OCI-LY7 (cell line): ENCODE measurements around the gene NBEAL2. TPM values are rescaled to one million over a fixed set of nuclear protein-coding genes. Genes with fewer than 3 reads are reported as not detected.

Source experiments
- BruUV-seq: library from RNA; stranded (reverse); fragments of 400-500 nt; replicated peaks from 2 replicates; lab custom pipeline; 2021; lab: Mats Ljungman, UMichigan
- CTCF ChIA-PET: fragments of 300-600 bp; sonication (Branson Sonifier 250); formaldehyde crosslinking; loops from one replicate; lab custom pipeline; 2022; ENCODE audit warnings: antibody characterized with exemption; ENCODE audit not compliant: unreplicated experiment; lab: Charles Lee
- POLR2A ChIA-PET: fragments of 300-600 bp; sonication (Branson Sonifier 250); formaldehyde crosslinking; loops from one replicate; lab custom pipeline; 2022; ENCODE audit warnings: antibody characterized with exemption; lab: Charles Lee
- DNase-seq: peaks from one replicate; pipeline ENCODE4 v3.0.0-alpha.2; 2015; ENCODE audit warnings: low spot score
- H2AFZ ChIP-seq: fragments of 200-600 bp; sonication (generic), shearing (Covaris generic); 2 replicates; pipeline ENCODE4 v1.6.1; 2014; ENCODE audit warnings: mild to moderate bottlenecking, antibody characterized with exemption, low read length, moderate library complexity
- H3K27ac ChIP-seq: fragments of 200-600 bp; sonication (generic); 2 replicates; pipeline ENCODE4 v1.5.1; 2014; ENCODE audit warnings: mixed run types, low read depth, mild to moderate bottlenecking, moderate library complexity, low read length, inconsistent platforms; ENCODE audit not compliant: poor library complexity, severe bottlenecking
- H3K36me3 ChIP-seq: fragments of 200-600 bp; sonication (generic); 2 replicates; pipeline ENCODE4 v1.6.1; 2014; ENCODE audit warnings: mild to moderate bottlenecking, antibody characterized with exemption, low read length, moderate library complexity, mixed read lengths; ENCODE audit not compliant: insufficient read depth
- H3K4me1 ChIP-seq: fragments of 200-600 bp; sonication (generic); 2 replicates; pipeline ENCODE4 v1.5.1; 2014; ENCODE audit warnings: mild to moderate bottlenecking, low read length; ENCODE audit not compliant: insufficient read depth, poor library complexity, severe bottlenecking
- H3K4me2 ChIP-seq: fragments of 200-600 bp; sonication (generic); 2 replicates; pipeline ENCODE4 v1.6.1; 2014; ENCODE audit warnings: mild to moderate bottlenecking, low read length
- H3K4me3 ChIP-seq: fragments of 200-600 bp; sonication (generic); 2 replicates; pipeline ENCODE4 v1.5.1; 2014; ENCODE audit warnings: mild to moderate bottlenecking, low read depth, low read length; ENCODE audit not compliant: poor library complexity, severe bottlenecking
- H3K79me2 ChIP-seq: fragments of 200-600 bp; sonication (generic); 2 replicates; pipeline ENCODE4 v1.6.1; 2016; ENCODE audit warnings: low read depth, mild to moderate bottlenecking, low read length, moderate library complexity, mixed read lengths; ENCODE audit not compliant: insufficient read depth
- H3K9me2 ChIP-seq: fragments of 200-600 bp; sonication (generic); 2 replicates; pipeline ENCODE4 v1.6.1; 2016; ENCODE audit warnings: mild to moderate bottlenecking, low read length, mixed read lengths; ENCODE audit not compliant: insufficient read depth
- H3K9me3 ChIP-seq: fragments of 200-600 bp; sonication (generic); 2 replicates; pipeline ENCODE4 v1.6.1; 2014; ENCODE audit warnings: mild to moderate bottlenecking, mixed run types, low read length, mixed read lengths
- H4K20me1 ChIP-seq: fragments of 200-600 bp; sonication (generic); 2 replicates; pipeline ENCODE4 v1.6.1; 2014; ENCODE audit warnings: mild to moderate bottlenecking, antibody characterized with exemption, low read length, moderate library complexity, mixed read lengths; ENCODE audit not compliant: insufficient read depth
- CTCF ChIP-seq: fragments of 200-600 bp; sonication (generic); conservative IDR thresholded peaks from 2 replicates; pipeline ENCODE4 v1.5.1; 2014; ENCODE audit warnings: mild to moderate bottlenecking, antibody characterized with exemption, low read length, moderate library complexity, mixed read lengths
- EZH2phosphoT487 ChIP-seq: fragments of 200-600 bp; sonication (generic); IDR thresholded peaks from 2 replicates; pipeline ENCODE4 v1.6.1; 2018; ENCODE audit warnings: low read depth, borderline replicate concordance, mild to moderate bottlenecking, mixed run types, antibody characterized with exemption, low read length, moderate library complexity, mixed read lengths
- intact Hi-C: fragments of 100-400 bp; cut with micrococcal nuclease; formaldehyde crosslinking; loops from one replicate; pipeline ENCODE4 v1.10.0; 2022; ENCODE audit not compliant: unreplicated experiment
- total RNA-seq, 2 experiments: library from RNA; depleted of rRNA in 1 of 2; stranded (reverse); fragments of >200 nt in 1 of 2; shearing (Covaris generic) in 1 of 2; gene quantifications; 2 replicates each; pipeline ENCODE4 v1.2.3, GENCODE V29; 2014 to 2022

Gene NBEAL2
- total RNA-seq, 2 experiments from 2014 or later: 74.9 to 149 TPM

GRCh38 chr3:46953234-46954010, 26.0 kb upstream of the NBEAL2 start:
- H3K4me2 ChIP-seq: peak overlapping the region; percentile 88
- intact Hi-C loops: loop anchor here (1.0 to 2.0 kb wide), 3 partner anchors 17 to 26 kb away; no protein-coding TSS in a partner anchor
- H3K4me1 ChIP-seq: peaks cover 97% of the 10 kb centered on the region
- peak; percentile 62 for DNase-seq
- H3K4me3 ChIP-seq: peak overlapping the region; percentile 49
- no peaks in the 10 kb centered on the region for H3K9me2 ChIP-seq
- CTCF ChIA-PET: interaction anchor here (0.7 to 2.6 kb wide), 4 partner anchors 11 to 27 kb away, joined by 3 to 9 read pairs (median 4); partner anchors contain the start of gene NBEAL2
- H3K79me2 ChIP-seq: peaks cover 100% of the 10 kb centered on the region
- peak overlapping the region; percentile 77 for H3K27ac ChIP-seq
- peaks cover 64% of the 10 kb centered on the region for H3K36me3 ChIP-seq
- H3K9me3 ChIP-seq: no peaks in the 10 kb centered on the region
- H2AFZ ChIP-seq: no peak overlapping the region
- peaks cover 52% of the 10 kb centered on the region for H4K20me1 ChIP-seq
- TF ChIP-seq EZH2phosphoT487 (no peak), CTCF (no peak)
- POLR2A ChIA-PET: interaction anchor here (0.6 to 2.5 kb wide), 10 partner anchors 10 to 346 kb away, joined by 3 to 8 read pairs (median 3); no protein-coding TSS in a partner anchor
- no TSS peak for BruUV-seq

- peaks cover 100% of the 10 kb centered on the region for H3K79me2 ChIP-seq
- peaks cover 97% of the 10 kb centered on the region for H3K4me1 ChIP-seq
- no TSS peak for BruUV-seq
- H2AFZ ChIP-seq: no peak overlapping the region
- CTCF ChIA-PET: interaction anchor here (0.7 to 2.6 kb wide), 3 partner anchors 10 to 26 kb away, joined by 3 to 9 read pairs (median 6); partner anchors contain the start of gene NBEAL2
- H3K36me3 ChIP-seq: peaks cover 64% of the 10 kb centered on the region
- POLR2A ChIA-PET: interaction anchor here (0.8 to 2.5 kb wide), 6 partner anchors 10 to 24 kb away, joined by 3 to 7 read pairs (median 4); no protein-coding TSS in a partner anchor
- no peaks in the 10 kb centered on the region for H3K9me2 ChIP-seq
- no peaks in the 10 kb centered on the region for H3K9me3 ChIP-seq
- TF ChIP-seq EZH2phosphoT487 (no peak), CTCF (no peak)
- H4K20me1 ChIP-seq: peaks cover 52% of the 10 kb centered on the region
- intact Hi-C loops: no loop called here
- peak overlapping the region; percentile 49 for H3K4me3 ChIP-seq
- H3K27ac ChIP-seq: peak overlapping the region; percentile 77
- peak overlapping the region; percentile 88 for H3K4me2 ChIP-seq
- no peak for DNase-seq
Measured at GRCh38 chr3:46954178-46954577, 25.3 kb upstream of the NBEAL2 start.
